LNCAP (cell line): Measurements from ENCODE around the gene SEC31A.

Experiments used
- CTCF ChIP-seq: fragments of 450-650 bp; IDR thresholded peaks from 2 replicates; pipeline ENCODE4 v1.5.1; 2017; ENCODE audit warnings: mild to moderate bottlenecking

Gene SEC31A

GRCh38 chr4:82913305-82913704, 22.4 kb upstream of the SEC31A start:
- no peak for TF ChIP-seq CTCF

GRCh38 chr4:82909326-82909725, 18.4 kb upstream of the SEC31A start:
- TF ChIP-seq CTCF: no peak

GRCh38 chr4:82906469-82906868, 15.5 kb upstream of the SEC31A start:
- TF ChIP-seq CTCF: no peak

- TF ChIP-seq CTCF: no peak
Observed at GRCh38 chr4:82905205-82905604, 14.3 kb upstream of the SEC31A start.

- TF ChIP-seq CTCF: no peak
Observed at GRCh38 chr4:82903737-82904136, 12.8 kb upstream of the SEC31A start.

GRCh38 chr4:82901183-82901718, 10.3 kb upstream of the SEC31A start:
- TF ChIP-seq CTCF: no peak

- TF ChIP-seq CTCF: no peak
Observed at GRCh38 chr4:82900411-82901182, 9.6 kb upstream of the SEC31A start, which contains the start of gene THAP9. Gene THAP9, plus strand, starts transcription at chr4:82900735. Its CDS starts 68 bp downstream, at chr4:82900803.
